H9 (cell line): ENCODE data around the gene PRKAR2B. TPM values are rescaled to one million over a fixed set of nuclear protein-coding genes. Genes with fewer than 3 reads are reported as not detected.

ENCODE experiments used
- DNase-seq: peaks from one replicate; pipeline ENCODE4 v3.0.0-alpha.2; 2017
- H2AFZ ChIP-seq: one replicate; pipeline ENCODE4 v1.6.1; 2013; ENCODE audit warnings: mild to moderate bottlenecking, low read length, control low read depth, moderate library complexity
- H2AK5ac ChIP-seq: 2 replicates; pipeline ENCODE4 v1.6.1; 2013; ENCODE audit warnings: low read length, control low read depth, mixed read lengths; ENCODE audit not compliant: insufficient read length
- H2BK120ac ChIP-seq: one replicate; pipeline ENCODE4 v1.6.1; 2013; ENCODE audit warnings: low read depth, mild to moderate bottlenecking, low read length, control low read depth, inconsistent platforms; ENCODE audit not compliant: poor library complexity, severe bottlenecking
- H2BK12ac ChIP-seq: 2 replicates; pipeline ENCODE4 v1.6.1; 2013; ENCODE audit warnings: low read length, control low read depth, mixed read lengths, low read depth; ENCODE audit not compliant: insufficient read length
- H2BK15ac ChIP-seq: 2 replicates; pipeline ENCODE4 v1.6.1; 2013; ENCODE audit warnings: low read depth, low read length, control low read depth
- H2BK20ac ChIP-seq: one replicate; pipeline ENCODE4 v1.6.1; 2013; ENCODE audit warnings: low read depth, mild to moderate bottlenecking, low read length, control low read depth, inconsistent platforms; ENCODE audit not compliant: poor library complexity, severe bottlenecking
- H2BK5ac ChIP-seq: 2 replicates; pipeline ENCODE4 v1.6.1; 2013; ENCODE audit warnings: low read length, control low read depth, mixed read lengths; ENCODE audit not compliant: insufficient read length
- H3K14ac ChIP-seq: 2 replicates; pipeline ENCODE4 v1.6.1; 2013; ENCODE audit warnings: low read length, control low read depth; ENCODE audit not compliant: insufficient read depth
- H3K18ac ChIP-seq: 2 replicates; pipeline ENCODE4 v1.6.1; 2013; ENCODE audit warnings: low read depth, mild to moderate bottlenecking, mixed read lengths, low read length, control low read depth; ENCODE audit not compliant: insufficient read length
- H3K23ac ChIP-seq: 2 replicates; pipeline ENCODE4 v1.6.1; 2013; ENCODE audit warnings: low read length, control low read depth, mixed read lengths, low read depth; ENCODE audit not compliant: insufficient read length
- H3K23me2 ChIP-seq: 2 replicates; pipeline ENCODE4 v1.6.1; 2013; ENCODE audit warnings: low read depth, mild to moderate bottlenecking, mixed read lengths, low read length, control low read depth; ENCODE audit not compliant: insufficient read length, poor library complexity, severe bottlenecking
- H3K27ac ChIP-seq: 2 replicates; pipeline ENCODE4 v1.5.1; 2013; ENCODE audit warnings: low read length, control low read depth, mixed read lengths, low read depth; ENCODE audit not compliant: insufficient read length
- H3K27me3 ChIP-seq: 2 replicates; pipeline ENCODE4 v1.6.1; 2013; ENCODE audit warnings: low read length, control low read depth, inconsistent platforms; ENCODE audit not compliant: insufficient read depth
- H3K4ac ChIP-seq: 2 replicates; pipeline ENCODE4 v1.6.1; 2013; ENCODE audit warnings: low read depth, mild to moderate bottlenecking, control low read depth, inconsistent platforms, low read length, moderate library complexity
- H3K4me1 ChIP-seq: 2 replicates; pipeline ENCODE4 v1.6.1; 2013; ENCODE audit warnings: low read length, control low read depth, inconsistent platforms; ENCODE audit not compliant: insufficient read depth
- H3K4me2 ChIP-seq: 2 replicates; pipeline ENCODE4 v1.6.1; 2013; ENCODE audit warnings: low read length, control low read depth, mixed read lengths; ENCODE audit not compliant: insufficient read length, insufficient read depth
- H3K56ac ChIP-seq: 2 replicates; pipeline ENCODE4 v1.6.1; 2013; ENCODE audit warnings: low read depth, mild to moderate bottlenecking, mixed read lengths, low read length, control low read depth; ENCODE audit not compliant: insufficient read length
- H3K79me1 ChIP-seq: 2 replicates; pipeline ENCODE4 v1.6.1; 2013; ENCODE audit warnings: low read depth, mild to moderate bottlenecking, moderate library complexity, low read length, control low read depth, inconsistent platforms; ENCODE audit not compliant: insufficient read depth, poor library complexity, severe bottlenecking
- H3K79me2 ChIP-seq: 2 replicates; pipeline ENCODE4 v1.6.1; 2013; ENCODE audit warnings: low read length, control low read depth, inconsistent platforms; ENCODE audit not compliant: insufficient read depth
- H3K9ac ChIP-seq: 2 replicates; pipeline ENCODE4 v1.6.1; 2013; ENCODE audit warnings: low read length, control low read depth, mixed read lengths; ENCODE audit not compliant: insufficient read length; ENCODE audit errors: extremely low read depth
- H3K9me3 ChIP-seq: one replicate; pipeline ENCODE4 v1.6.1; 2013; ENCODE audit warnings: low read depth, low read length, inconsistent platforms; ENCODE audit not compliant: control insufficient read depth
- H3T11ph ChIP-seq: one replicate; pipeline ENCODE4 v1.6.1; 2013; ENCODE audit warnings: mild to moderate bottlenecking, low read length, control low read depth, inconsistent platforms
- H4K20me1 ChIP-seq: one replicate; pipeline ENCODE4 v1.6.1; 2013; ENCODE audit not compliant: control insufficient read depth, insufficient read length, insufficient read depth
- H4K5ac ChIP-seq: 2 replicates; pipeline ENCODE4 v1.6.1; 2013; ENCODE audit warnings: low read depth, mild to moderate bottlenecking, mixed read lengths, low read length, control low read depth; ENCODE audit not compliant: insufficient read length
- H4K8ac ChIP-seq: replicated peaks from 2 replicates; pipeline ENCODE4 v1.6.1; 2013; ENCODE audit warnings: low read length, control low read depth, mixed read lengths, low read depth; ENCODE audit not compliant: insufficient read length
- H4K91ac ChIP-seq: 2 replicates; pipeline ENCODE4 v1.6.1; 2013; ENCODE audit warnings: low read depth, mild to moderate bottlenecking, moderate library complexity, mixed read lengths, low read length, control low read depth; ENCODE audit not compliant: insufficient read length
- H3K27ac Mint-ChIP-seq, 3 experiments: 2 replicates in 2 of 3; 3 replicates in 1 of 3; pipeline ENCODE4 v1.8.0; 2020 to 2021; ENCODE audit warnings: mixed read lengths in 3 of 3, mild to moderate bottlenecking in 1 of 3, moderate library complexity in 1 of 3
- H3K27me3 Mint-ChIP-seq: 2 replicates; pipeline ENCODE4 v1.8.0; 2021; ENCODE audit warnings: low read depth, mild to moderate bottlenecking, moderate library complexity, mixed read lengths
- H3K36me3 Mint-ChIP-seq, 3 experiments: 2 replicates in 2 of 3; 3 replicates in 1 of 3; pipeline ENCODE4 v1.8.0; 2020 to 2021; ENCODE audit warnings: low read depth in 3 of 3, mixed read lengths in 3 of 3; ENCODE audit not compliant: insufficient read depth in 1 of 3
- H3K4me1 Mint-ChIP-seq, 2 experiments: 2 replicates each; pipeline ENCODE4 v1.8.0; 2020; ENCODE audit warnings: mixed read lengths in 2 of 2
- H3K4me3 Mint-ChIP-seq, 2 experiments: 2 replicates in 1 of 2; 3 replicates in 1 of 2; pipeline ENCODE4 v1.8.0; 2020 to 2021; ENCODE audit warnings: mild to moderate bottlenecking in 2 of 2, mixed read lengths in 2 of 2, moderate library complexity in 1 of 2
- H3K9me3 Mint-ChIP-seq, 2 experiments: 2 replicates in 1 of 2; 3 replicates in 1 of 2; pipeline ENCODE4 v1.8.0; 2020; ENCODE audit warnings: mild to moderate bottlenecking in 2 of 2, mixed read lengths in 2 of 2, moderate library complexity in 1 of 2
- CTCF ChIP-seq: fragments of 200-600 bp; sonication (generic); conservative IDR thresholded peaks from 3 replicates; pipeline ENCODE4 v1.8.0; 2021; ENCODE audit warnings: antibody characterized with exemption, mild to moderate bottlenecking
- WGBS: extraction: QIAGEN DNeasy Blood & Tissue Kit; methylation state at CpG from one replicate; pipeline ENCODE4 v1.1.7; 2013; ENCODE audit warnings: missing lambda C conversion rate, low lambda C conversion rate, mixed read lengths; ENCODE audit not compliant: insufficient read length; ENCODE audit errors: extremely low coverage; 5-methylcytosine and 5-hydroxymethylcytosine counted together
- total RNA-seq: library from RNA; stranded (reverse); gene quantifications from 2 replicates; pipeline ENCODE4 v1.2.1, GENCODE V29; 2021

PRKAR2B gene
- total RNA-seq, 1 experiment from 2014 or later: 16.6 TPM

DNA sequence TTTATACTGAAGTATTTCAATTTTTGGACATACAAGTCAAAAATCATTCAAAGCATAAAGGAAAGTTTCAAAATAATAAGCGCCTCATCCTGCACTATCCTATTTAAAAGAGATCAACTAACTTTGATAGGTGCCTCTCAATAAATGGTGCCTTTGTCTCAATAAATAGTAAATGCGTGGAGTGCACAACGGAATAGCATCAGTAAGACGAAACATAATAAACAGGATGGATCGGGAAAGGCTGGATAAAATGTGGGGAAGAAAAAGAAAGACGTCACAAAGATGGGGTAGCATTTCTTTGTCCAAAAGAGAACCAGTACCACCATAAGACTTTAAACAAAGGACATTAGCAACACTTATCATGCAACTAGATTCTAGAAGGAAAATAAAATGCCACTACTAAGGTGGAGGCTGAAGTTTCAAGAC lies 571 bp upstream of the PRKAR2B start:
- Histone ChIP-seq H2BK5ac (no peak overlapping the region), H3K27ac (no peak overlapping the region), H3K23ac (no peak overlapping the region), H3T11ph (no peak overlapping the region), H4K20me1 (no peaks in the 10 kb centered on the region), H3K79me1 (no peaks in the 10 kb centered on the region), H3K9me3 (no peaks in the 10 kb centered on the region), H3K4ac (no peak overlapping the region), H3K4me2 (peak overlapping the region; percentile 32), H3K9ac (no peak overlapping the region), H3K79me2 (no peaks in the 10 kb centered on the region; the same call in 1 of the 2 replicates), H3K27me3 (no peaks in the 10 kb centered on the region), H3K23me2 (peaks cover 5% of the 10 kb centered on the region), H3K14ac (no peak overlapping the region), H2AFZ (no peak overlapping the region), H4K5ac (no peak overlapping the region), H4K91ac (no peak overlapping the region), H2BK15ac (no peak overlapping the region), H4K8ac (no peak overlapping the region), H2BK120ac (no peak overlapping the region), H2BK12ac (no peak overlapping the region), H2BK20ac (no peak overlapping the region), H3K56ac (no peak overlapping the region), H2AK5ac (no peak overlapping the region), H3K4me1 (peaks cover 5% of the 10 kb centered on the region; the same call in 1 of the 2 replicates), H3K18ac (no peak overlapping the region)
- Mint-ChIP-seq H3K27ac (no peak overlapping the region; a peak in 1 of 7 replicates), H3K36me3 (no peaks in the 10 kb centered on the region; a peak in 1 of 7 replicates), H3K4me1 (peaks cover 28 to 33% of the 10 kb centered on the region in 2 experiments), H3K9me3 (no peaks in the 10 kb centered on the region), H3K27me3 (peaks cover 16% of the 10 kb centered on the region), H3K4me3 (peak overlapping the region; percentile 55 to 72)
- no peak for DNase-seq
- TF ChIP-seq CTCF: no peak
- WGBS: no CpG with 5 or more reads among the region's 6 CpGs
